Astrocyte (in vitro differentiated cells and primary cell): Measurements from ENCODE around the gene ILRUN. TPM values are rescaled to one million over a fixed set of nuclear protein-coding genes. Genes with fewer than 3 reads are reported as not detected.

Experiments
- DNase-seq: peaks from one replicate; pipeline ENCODE4 v3.0.0-alpha.2; 2010; ENCODE audit warnings: low read depth
- FAIRE-seq: peaks from 2 replicates; lab custom pipeline; 2011; peaks lifted over from hg19 to GRCh38; lab: Jason Lieb, UNC
- H2AFZ ChIP-seq: 2 replicates; pipeline ENCODE4 v1.6.0; 2012; ENCODE audit warnings: low read depth, low read length, inconsistent platforms
- H3K27ac ChIP-seq: 2 replicates; pipeline ENCODE4 v1.5.1; 2011; ENCODE audit warnings: low read depth, low read length, inconsistent platforms
- H3K27me3 ChIP-seq: 2 replicates; pipeline ENCODE4 v1.6.0; 2011; ENCODE audit warnings: low read length, inconsistent platforms; ENCODE audit not compliant: insufficient read depth
- H3K36me3 ChIP-seq: 2 replicates; pipeline ENCODE4 v1.5.1; 2011; ENCODE audit warnings: low read length, inconsistent platforms; ENCODE audit not compliant: insufficient read depth
- H3K4me1 ChIP-seq: 2 replicates; pipeline ENCODE4 v1.5.1; 2011; ENCODE audit warnings: low read length, inconsistent platforms; ENCODE audit not compliant: insufficient read depth
- H3K4me2 ChIP-seq: 2 replicates; pipeline ENCODE4 v1.6.0; 2012; ENCODE audit warnings: low read length, inconsistent platforms
- H3K4me3 ChIP-seq: 2 replicates; pipeline ENCODE4 v1.5.1; 2011; ENCODE audit warnings: low read depth, mild to moderate bottlenecking, low read length, inconsistent platforms; ENCODE audit not compliant: insufficient read depth
- H3K79me2 ChIP-seq: 2 replicates; pipeline ENCODE4 v1.6.0; 2012; ENCODE audit warnings: mild to moderate bottlenecking, low read length, inconsistent platforms; ENCODE audit not compliant: insufficient read depth
- H3K9ac ChIP-seq: 2 replicates; pipeline ENCODE4 v1.6.0; 2012; ENCODE audit warnings: mild to moderate bottlenecking, low read length, inconsistent platforms
- H3K9me3 ChIP-seq: 2 replicates; pipeline ENCODE4 v1.5.1; 2012; ENCODE audit warnings: low read depth, mild to moderate bottlenecking, low read length, inconsistent platforms; ENCODE audit not compliant: insufficient read depth
- H4K20me1 ChIP-seq: 2 replicates; pipeline ENCODE4 v1.6.0; 2012; ENCODE audit warnings: low read length, inconsistent platforms; ENCODE audit not compliant: insufficient read depth
- H3K27ac Mint-ChIP-seq: one replicate; pipeline ENCODE4 v1.8.0; 2021; ENCODE audit warnings: mild to moderate bottlenecking, mixed read lengths; ENCODE audit not compliant: unreplicated experiment
- H3K27me3 Mint-ChIP-seq: one replicate; pipeline ENCODE4 v1.8.0; 2021; ENCODE audit warnings: low read depth, mixed read lengths; ENCODE audit not compliant: unreplicated experiment
- H3K36me3 Mint-ChIP-seq: one replicate; pipeline ENCODE4 v1.8.0; 2021; ENCODE audit warnings: low read depth, mixed read lengths; ENCODE audit not compliant: unreplicated experiment
- H3K4me1 Mint-ChIP-seq: one replicate; pipeline ENCODE4 v1.8.0; 2021; ENCODE audit warnings: low read depth, mixed read lengths; ENCODE audit not compliant: unreplicated experiment
- H3K4me3 Mint-ChIP-seq: one replicate; pipeline ENCODE4 v1.8.0; 2021; ENCODE audit warnings: mild to moderate bottlenecking, moderate library complexity, mixed read lengths; ENCODE audit not compliant: unreplicated experiment
- H3K9me3 Mint-ChIP-seq: one replicate; pipeline ENCODE4 v1.8.0; 2021; ENCODE audit warnings: mild to moderate bottlenecking, mixed read lengths; ENCODE audit not compliant: unreplicated experiment
- CTCF ChIP-seq: IDR thresholded peaks from 2 replicates; pipeline ENCODE4 v1.5.1; 2011; ENCODE audit warnings: low read depth, mild to moderate bottlenecking, inconsistent platforms, low read length, moderate library complexity; ENCODE audit not compliant: insufficient read depth
- EZH2 ChIP-seq: IDR thresholded peaks from 2 replicates; pipeline ENCODE4 v1.6.1; 2012; ENCODE audit warnings: mild to moderate bottlenecking, low read length, inconsistent platforms; ENCODE audit not compliant: insufficient read depth
- total RNA-seq: library from RNA; stranded (reverse); gene quantifications from 2 replicates; pipeline ENCODE4 v1.2.1, GENCODE V29; 2021

The ILRUN gene
- total RNA-seq, 1 donor from 2014 or later: 63.3 TPM

GRCh38 chr6:34705241-34705640 is 8.7 kb upstream of the ILRUN start:
- TF ChIP-seq EZH2: no peak
- no peak for TF ChIP-seq CTCF
- DNase-seq (peak; percentile 63), FAIRE-seq (no peak)
- Mint-ChIP-seq H3K4me3 (no peak overlapping the region), H3K27ac (no peak overlapping the region), H3K36me3 (no peaks in the 10 kb centered on the region), H3K9me3 (no peaks in the 10 kb centered on the region), H3K4me1 (no peaks in the 10 kb centered on the region), H3K27me3 (no peaks in the 10 kb centered on the region)
- H3K36me3 ChIP-seq: no peaks in the 10 kb centered on the region
- H3K4me2 ChIP-seq: no peak overlapping the region
- H3K4me1 ChIP-seq: no peaks in the 10 kb centered on the region
- no peak overlapping the region for H3K27ac ChIP-seq
- H3K9me3 ChIP-seq: no peaks in the 10 kb centered on the region
- H3K27me3 ChIP-seq: peaks cover 4% of the 10 kb centered on the region
- no peaks in the 10 kb centered on the region for H4K20me1 ChIP-seq
- no peak overlapping the region for H3K4me3 ChIP-seq
- H2AFZ ChIP-seq: no peak overlapping the region
- H3K79me2 ChIP-seq: no peaks in the 10 kb centered on the region
- no peak overlapping the region for H3K9ac ChIP-seq

- Histone ChIP-seq H3K9me3 (no peaks in the 10 kb centered on the region), H3K36me3 (no peaks in the 10 kb centered on the region), H3K9ac (no peak overlapping the region), H3K4me2 (no peak overlapping the region), H3K27me3 (peaks cover 4% of the 10 kb centered on the region), H3K27ac (no peak overlapping the region), H2AFZ (no peak overlapping the region), H4K20me1 (peaks cover under 1% of the 10 kb centered on the region), H3K4me3 (no peak overlapping the region), H3K4me1 (no peaks in the 10 kb centered on the region), H3K79me2 (peaks cover 3% of the 10 kb centered on the region)
- Mint-ChIP-seq H3K27me3 (no peaks in the 10 kb centered on the region), H3K4me1 (no peaks in the 10 kb centered on the region), H3K27ac (no peak overlapping the region), H3K9me3 (no peaks in the 10 kb centered on the region), H3K36me3 (no peaks in the 10 kb centered on the region), H3K4me3 (no peak overlapping the region)
- no peak for FAIRE-seq
- TF ChIP-seq CTCF: no peak
- no peak for TF ChIP-seq EZH2
- DNase-seq: no peak
Measured at GRCh38 chr6:34701199-34701598, 4.6 kb upstream of the ILRUN start.

- no peak overlapping the region for H3K9ac ChIP-seq
- no peaks in the 10 kb centered on the region for H3K9me3 ChIP-seq
- H3K4me2 ChIP-seq: no peak overlapping the region
- no peak overlapping the region for H3K27ac ChIP-seq
- H3K4me3 Mint-ChIP-seq: no peak overlapping the region
- H3K27me3 ChIP-seq: no peaks in the 10 kb centered on the region
- no peaks in the 10 kb centered on the region for H3K36me3 ChIP-seq
- no peak overlapping the region for H3K27ac Mint-ChIP-seq
- H3K9me3 Mint-ChIP-seq: no peaks in the 10 kb centered on the region
- no peak overlapping the region for H2AFZ ChIP-seq
- FAIRE-seq (no peak), DNase-seq (no peak)
- no peak overlapping the region for H3K4me3 ChIP-seq
- no peaks in the 10 kb centered on the region for H3K36me3 Mint-ChIP-seq
- H3K4me1 ChIP-seq: peaks cover 11% of the 10 kb centered on the region
- H3K27me3 Mint-ChIP-seq: no peaks in the 10 kb centered on the region
- TF ChIP-seq CTCF: no peak
- no peak for TF ChIP-seq EZH2
- H3K79me2 ChIP-seq: peaks cover 35% of the 10 kb centered on the region
- peaks cover 30% of the 10 kb centered on the region for H4K20me1 ChIP-seq
- H3K4me1 Mint-ChIP-seq: peaks cover 17% of the 10 kb centered on the region
Measured at GRCh38 chr6:34697904-34698559, 1.5 kb upstream of the ILRUN start.
